HepG2 (cell line): ENCODE data around the gene TBC1D22A. TPM values are rescaled to one million over a fixed set of nuclear protein-coding genes. Genes with fewer than 3 reads are reported as not detected.

ENCODE experiments used
- FOXA3 ChIP-seq: IDR thresholded peaks from 2 replicates; pipeline ENCODE4 v1.6.1; 2016; ENCODE audit warnings: missing genetic modification reagents, missing compliant biosample characterization
- KDM2A ChIP-seq: sonication (generic); formaldehyde crosslinking; IDR thresholded peaks from 2 replicates; pipeline ENCODE4 v1.4.0; 2020; ENCODE audit warnings: low read depth, missing genetic modification reagents, borderline replicate concordance
- NFYB ChIP-seq: sonication (generic); formaldehyde crosslinking; IDR thresholded peaks from 2 replicates; pipeline ENCODE4 v1.4.0; 2020; ENCODE audit warnings: missing genetic modification reagents
- RNF2 ChIP-seq: fragments of 450-650 bp; conservative IDR thresholded peaks from 2 replicates; pipeline ENCODE4 v1.6.1; 2016; ENCODE audit warnings: low read depth
- TBL1XR1 ChIP-seq: fragments of 150-350 bp; IDR thresholded peaks from 2 replicates; pipeline ENCODE4 v1.6.1; 2014; ENCODE audit warnings: borderline replicate concordance, low read length; ENCODE audit not compliant: partially characterized antibody
- ZC3H4 ChIP-seq: sonication (generic); formaldehyde crosslinking; IDR thresholded peaks from 2 replicates; pipeline ENCODE4 v1.4.0; 2020; ENCODE audit warnings: missing genetic modification reagents, borderline replicate concordance
- ZFP36 ChIP-seq: fragments of 150-350 bp; IDR thresholded peaks from 2 replicates; pipeline ENCODE4 v1.6.1; 2018; ENCODE audit warnings: borderline replicate concordance, low read length, low read depth; ENCODE audit not compliant: partially characterized antibody
- ZNF180 ChIP-seq: sonication (generic); formaldehyde crosslinking; IDR thresholded peaks from 2 replicates; pipeline ENCODE4 v1.4.0; 2020; ENCODE audit warnings: low read depth, missing genetic modification reagents, borderline replicate concordance
- ZNF263 ChIP-seq: sonication (generic); formaldehyde crosslinking; IDR thresholded peaks from 2 replicates; pipeline ENCODE4 v1.4.0; 2020; ENCODE audit warnings: missing genetic modification reagents
- ZNF792 ChIP-seq: IDR thresholded peaks from 2 replicates; pipeline ENCODE4 v1.6.1; 2016
- polyA plus RNA-seq, 8 experiments: library from polyadenylated mRNA; depleted of rRNA in 3 of 8; stranded (reverse) in 7 of 8; unstranded in 1 of 8; fragments of >200 nt; fragmentation: Illumina TruSeq in 4 of 8; extraction: Trizol in 4 of 8; gene quantifications; 2 replicates each; pipeline versions ENCODE4 v1.2.1 to v1.2.3, GENCODE V29; 2011 to 2016; ENCODE audit warnings: low read depth in 4 of 8, missing spikeins in 1 of 8, mixed read lengths in 1 of 8; ENCODE audit not compliant: insufficient read depth in 1 of 8
- total RNA-seq, 5 experiments: library from RNA; depleted of rRNA; stranded (reverse); fragments of >200 nt; fragmentation: Illumina TruSeq; extraction: Trizol; gene quantifications; 2 replicates each; pipeline ENCODE4 v1.2.3, GENCODE V29; 2016; ENCODE audit warnings: low read depth in 1 of 5
- TF ChIP-seq, protein P1 (sequence below): sonication (generic); formaldehyde crosslinking; IDR thresholded peaks from 2 replicates; pipeline ENCODE4 v1.5.0; 2020; ENCODE audit warnings: missing genetic modification reagents
- TF ChIP-seq, protein P2 (sequence below): sonication (generic); formaldehyde crosslinking; IDR thresholded peaks from 2 replicates; pipeline ENCODE4 v1.8.1; 2023; ENCODE audit warnings: mild to moderate bottlenecking, moderate library complexity, missing genetic modification reagents
- TF ChIP-seq, protein P3 (sequence below): sonication (generic); formaldehyde crosslinking; IDR thresholded peaks from 2 replicates; pipeline ENCODE4 v1.4.0; 2020; ENCODE audit warnings: low read depth, mild to moderate bottlenecking, missing genetic modification reagents
- TF ChIP-seq, protein P4 (sequence below): sonication (generic); formaldehyde crosslinking; IDR thresholded peaks from 2 replicates; pipeline ENCODE4 v1.8.0; 2022; ENCODE audit warnings: missing genetic modification reagents, mild to moderate bottlenecking, borderline replicate concordance
- TF ChIP-seq, protein P5 (sequence below): sonication (generic); formaldehyde crosslinking; conservative IDR thresholded peaks from 2 replicates; pipeline ENCODE4 v1.4.0; 2020; ENCODE audit warnings: mild to moderate bottlenecking, missing genetic modification reagents, moderate library complexity
- TF ChIP-seq, protein P6 (sequence below): sonication (generic); formaldehyde crosslinking; IDR thresholded peaks from 2 replicates; pipeline ENCODE4 v1.5.1; 2020; ENCODE audit warnings: missing genetic modification reagents, mild to moderate bottlenecking, borderline replicate concordance
- TF ChIP-seq, protein P7 (sequence below): sonication (generic); formaldehyde crosslinking; IDR thresholded peaks from 2 replicates; pipeline ENCODE4 v1.5.0; 2020; ENCODE audit warnings: mild to moderate bottlenecking, missing genetic modification reagents, moderate library complexity

TBC1D22A gene
- total and polyA plus RNA-seq, 2 of the 13 experiments (the other 11 are each of a cell fraction or from before 2014, with no cell fraction given): 17.3 to 18.0 TPM

DNA sequence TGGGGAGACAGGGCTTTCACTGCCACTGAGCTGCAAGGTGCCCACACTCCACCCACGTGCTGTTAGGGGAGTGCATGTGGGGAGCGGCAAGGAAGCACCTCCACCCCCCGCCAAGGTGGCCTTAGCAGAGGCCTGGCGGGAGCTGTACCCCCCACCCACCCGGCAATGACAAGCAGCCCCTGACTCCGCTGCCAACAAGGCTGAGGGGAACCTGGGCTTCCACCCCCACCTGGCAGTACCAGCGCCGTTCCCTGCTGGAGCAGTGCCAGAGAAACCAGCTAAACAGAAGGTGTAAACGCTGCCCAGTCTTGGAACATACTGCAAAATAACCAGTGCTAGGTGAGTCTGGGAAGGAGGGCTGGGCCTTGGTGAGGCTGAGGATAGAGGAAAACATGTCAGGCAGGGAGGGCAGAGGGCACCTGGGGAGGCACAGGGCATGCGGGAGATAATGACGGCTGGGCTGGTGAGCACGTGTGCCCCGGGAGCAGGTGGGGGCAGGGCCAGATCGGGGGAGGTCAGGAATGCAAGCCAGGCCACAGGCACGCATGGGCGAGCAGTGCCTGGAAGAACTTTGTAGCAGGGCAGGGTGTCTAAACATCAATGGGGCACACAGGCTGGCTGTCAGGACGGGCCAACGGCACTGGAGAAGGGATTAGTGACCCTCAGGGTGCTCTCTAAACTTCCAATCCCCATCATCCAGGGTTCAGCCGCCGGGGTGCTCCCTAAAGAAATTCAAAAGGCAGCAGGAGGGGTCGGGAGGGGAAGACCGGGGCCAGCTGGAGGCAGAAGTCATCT is 31.0 kb upstream of the TBC1D22A start (continued):
- TF ChIP-seq RNF2 (peak; percentile 67), FOXA3 (peak; percentile 79), ZC3H4 (CRISPR knock-in tag) (no peak; the same call in 1 of the 2 replicates), ZNF263 (CRISPR knock-in tag) (peak; percentile 98), ZFP36 (no peak), TBL1XR1 (no peak), KDM2A (CRISPR knock-in tag) (peak; percentile 90), ZNF792 (CRISPR knock-in tag) (peak; percentile 69; the same call in 1 of the 2 replicates), ZNF180 (no peak), NFYB (CRISPR knock-in tag) (no peak)
- TF ChIP-seq, protein P1, sequence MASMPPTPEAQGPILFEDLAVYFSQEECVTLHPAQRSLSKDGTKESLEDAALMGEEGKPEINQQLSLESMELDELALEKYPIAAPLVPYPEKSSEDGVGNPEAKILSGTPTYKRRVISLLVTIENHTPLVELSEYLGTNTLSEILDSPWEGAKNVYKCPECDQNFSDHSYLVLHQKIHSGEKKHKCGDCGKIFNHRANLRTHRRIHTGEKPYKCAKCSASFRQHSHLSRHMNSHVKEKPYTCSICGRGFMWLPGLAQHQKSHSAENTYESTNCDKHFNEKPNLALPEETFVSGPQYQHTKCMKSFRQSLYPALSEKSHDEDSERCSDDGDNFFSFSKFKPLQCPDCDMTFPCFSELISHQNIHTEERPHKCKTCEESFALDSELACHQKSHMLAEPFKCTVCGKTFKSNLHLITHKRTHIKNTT (CRISPR knock-in tag): no peak
- TF ChIP-seq, protein P2, sequence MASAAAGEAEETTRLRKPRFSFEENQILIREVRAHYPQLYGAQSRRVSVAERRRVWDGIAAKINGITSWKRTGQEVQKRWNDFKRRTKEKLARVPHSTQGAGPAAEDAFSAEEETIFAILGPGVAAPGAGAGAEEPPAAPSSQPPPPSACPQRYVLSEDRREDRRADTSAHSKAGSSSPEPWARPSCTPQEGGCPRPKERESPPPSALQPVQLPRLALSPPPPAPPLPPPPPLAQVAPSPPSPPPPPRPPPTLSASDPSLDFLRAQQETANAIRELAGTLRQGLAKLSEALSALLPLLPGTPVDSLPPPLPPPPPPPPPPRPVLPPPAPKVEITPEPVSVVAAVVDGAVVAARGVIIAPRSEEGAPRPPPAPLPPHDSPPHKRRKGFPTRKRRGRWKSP (CRISPR knock-in tag): peak; percentile 90
- TF ChIP-seq, protein P3, sequence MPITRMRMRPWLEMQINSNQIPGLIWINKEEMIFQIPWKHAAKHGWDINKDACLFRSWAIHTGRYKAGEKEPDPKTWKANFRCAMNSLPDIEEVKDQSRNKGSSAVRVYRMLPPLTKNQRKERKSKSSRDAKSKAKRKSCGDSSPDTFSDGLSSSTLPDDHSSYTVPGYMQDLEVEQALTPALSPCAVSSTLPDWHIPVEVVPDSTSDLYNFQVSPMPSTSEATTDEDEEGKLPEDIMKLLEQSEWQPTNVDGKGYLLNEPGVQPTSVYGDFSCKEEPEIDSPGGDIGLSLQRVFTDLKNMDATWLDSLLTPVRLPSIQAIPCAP (CRISPR knock-in tag): no peak
- TF ChIP-seq, protein P4, sequence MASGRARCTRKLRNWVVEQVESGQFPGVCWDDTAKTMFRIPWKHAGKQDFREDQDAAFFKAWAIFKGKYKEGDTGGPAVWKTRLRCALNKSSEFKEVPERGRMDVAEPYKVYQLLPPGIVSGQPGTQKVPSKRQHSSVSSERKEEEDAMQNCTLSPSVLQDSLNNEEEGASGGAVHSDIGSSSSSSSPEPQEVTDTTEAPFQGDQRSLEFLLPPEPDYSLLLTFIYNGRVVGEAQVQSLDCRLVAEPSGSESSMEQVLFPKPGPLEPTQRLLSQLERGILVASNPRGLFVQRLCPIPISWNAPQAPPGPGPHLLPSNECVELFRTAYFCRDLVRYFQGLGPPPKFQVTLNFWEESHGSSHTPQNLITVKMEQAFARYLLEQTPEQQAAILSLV: peak; percentile 66; the same call in 1 of the 2 replicates
- TF ChIP-seq, protein P5, sequence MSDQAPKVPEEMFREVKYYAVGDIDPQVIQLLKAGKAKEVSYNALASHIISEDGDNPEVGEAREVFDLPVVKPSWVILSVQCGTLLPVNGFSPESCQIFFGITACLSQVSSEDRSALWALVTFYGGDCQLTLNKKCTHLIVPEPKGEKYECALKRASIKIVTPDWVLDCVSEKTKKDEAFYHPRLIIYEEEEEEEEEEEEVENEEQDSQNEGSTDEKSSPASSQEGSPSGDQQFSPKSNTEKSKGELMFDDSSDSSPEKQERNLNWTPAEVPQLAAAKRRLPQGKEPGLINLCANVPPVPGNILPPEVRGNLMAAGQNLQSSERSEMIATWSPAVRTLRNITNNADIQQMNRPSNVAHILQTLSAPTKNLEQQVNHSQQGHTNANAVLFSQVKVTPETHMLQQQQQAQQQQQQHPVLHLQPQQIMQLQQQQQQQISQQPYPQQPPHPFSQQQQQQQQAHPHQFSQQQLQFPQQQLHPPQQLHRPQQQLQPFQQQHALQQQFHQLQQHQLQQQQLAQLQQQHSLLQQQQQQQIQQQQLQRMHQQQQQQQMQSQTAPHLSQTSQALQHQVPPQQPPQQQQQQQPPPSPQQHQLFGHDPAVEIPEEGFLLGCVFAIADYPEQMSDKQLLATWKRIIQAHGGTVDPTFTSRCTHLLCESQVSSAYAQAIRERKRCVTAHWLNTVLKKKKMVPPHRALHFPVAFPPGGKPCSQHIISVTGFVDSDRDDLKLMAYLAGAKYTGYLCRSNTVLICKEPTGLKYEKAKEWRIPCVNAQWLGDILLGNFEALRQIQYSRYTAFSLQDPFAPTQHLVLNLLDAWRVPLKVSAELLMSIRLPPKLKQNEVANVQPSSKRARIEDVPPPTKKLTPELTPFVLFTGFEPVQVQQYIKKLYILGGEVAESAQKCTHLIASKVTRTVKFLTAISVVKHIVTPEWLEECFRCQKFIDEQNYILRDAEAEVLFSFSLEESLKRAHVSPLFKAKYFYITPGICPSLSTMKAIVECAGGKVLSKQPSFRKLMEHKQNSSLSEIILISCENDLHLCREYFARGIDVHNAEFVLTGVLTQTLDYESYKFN (CRISPR knock-in tag): peak; percentile 94
- TF ChIP-seq, protein P6, sequence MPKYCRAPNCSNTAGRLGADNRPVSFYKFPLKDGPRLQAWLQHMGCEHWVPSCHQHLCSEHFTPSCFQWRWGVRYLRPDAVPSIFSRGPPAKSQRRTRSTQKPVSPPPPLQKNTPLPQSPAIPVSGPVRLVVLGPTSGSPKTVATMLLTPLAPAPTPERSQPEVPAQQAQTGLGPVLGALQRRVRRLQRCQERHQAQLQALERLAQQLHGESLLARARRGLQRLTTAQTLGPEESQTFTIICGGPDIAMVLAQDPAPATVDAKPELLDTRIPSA (CRISPR knock-in tag): 0 out of 2 replicates have a peak, but pooled peaks have one; percentile 62
- TF ChIP-seq, protein P7, sequence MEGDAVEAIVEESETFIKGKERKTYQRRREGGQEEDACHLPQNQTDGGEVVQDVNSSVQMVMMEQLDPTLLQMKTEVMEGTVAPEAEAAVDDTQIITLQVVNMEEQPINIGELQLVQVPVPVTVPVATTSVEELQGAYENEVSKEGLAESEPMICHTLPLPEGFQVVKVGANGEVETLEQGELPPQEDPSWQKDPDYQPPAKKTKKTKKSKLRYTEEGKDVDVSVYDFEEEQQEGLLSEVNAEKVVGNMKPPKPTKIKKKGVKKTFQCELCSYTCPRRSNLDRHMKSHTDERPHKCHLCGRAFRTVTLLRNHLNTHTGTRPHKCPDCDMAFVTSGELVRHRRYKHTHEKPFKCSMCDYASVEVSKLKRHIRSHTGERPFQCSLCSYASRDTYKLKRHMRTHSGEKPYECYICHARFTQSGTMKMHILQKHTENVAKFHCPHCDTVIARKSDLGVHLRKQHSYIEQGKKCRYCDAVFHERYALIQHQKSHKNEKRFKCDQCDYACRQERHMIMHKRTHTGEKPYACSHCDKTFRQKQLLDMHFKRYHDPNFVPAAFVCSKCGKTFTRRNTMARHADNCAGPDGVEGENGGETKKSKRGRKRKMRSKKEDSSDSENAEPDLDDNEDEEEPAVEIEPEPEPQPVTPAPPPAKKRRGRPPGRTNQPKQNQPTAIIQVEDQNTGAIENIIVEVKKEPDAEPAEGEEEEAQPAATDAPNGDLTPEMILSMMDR (CRISPR knock-in tag): peak; percentile 17; the same call in 1 of the 2 replicates
